Fibroblast of lung (primary cell): ENCODE results near the gene PABPC1L.

ENCODE experiments used
- CTCF ChIP-seq, 2 donors: IDR thresholded peaks in 1 of 2; conservative IDR thresholded peaks in 1 of 2; 1 replicate in 1 of 2; 2 replicates in 1 of 2; pipeline ENCODE4 v1.5.1; 2011 to 2012; ENCODE audit warnings: low read length in 2 of 2, control low read depth in 1 of 2, inconsistent platforms in 1 of 2, low read depth in 1 of 2, mild to moderate bottlenecking in 1 of 2
- EZH2 ChIP-seq: IDR thresholded peaks from 2 replicates; pipeline ENCODE4 v1.5.1; 2012; ENCODE audit warnings: low read length, control low read depth, mild to moderate bottlenecking; ENCODE audit errors: missing control alignments

- no peak for TF ChIP-seq CTCF (conservative IDR thresholded peaks at IDR 0.05 in 1 of 2, IDR thresholded peaks at IDR 0.05 in 1 of 2; ENCODE audit: low read depth in 1 of 2, low read length in 2 of 2)
- TF ChIP-seq EZH2: no peak
Measured at GRCh38 chr20:44976698-44977097, 66.8 kb downstream of the PABPC1L start.
